HepG2 (cell line): ENCODE results near the gene SRSF3. TPM values are rescaled to one million over a fixed set of nuclear protein-coding genes. Genes with fewer than 3 reads are reported as not detected.

Experiments
- CCDC6 ChIP-seq: sonication (generic); formaldehyde crosslinking; IDR thresholded peaks from 2 replicates; pipeline ENCODE4 v1.8.1; 2022; ENCODE audit warnings: mild to moderate bottlenecking, missing genetic modification reagents, moderate library complexity
- EHMT2 ChIP-seq: fragments of 200-600 bp; sonication (generic); IDR thresholded peaks from 2 replicates; pipeline ENCODE4 v1.7.0; 2017; ENCODE audit warnings: antibody characterized with exemption, low read depth, low read length, borderline replicate concordance
- HDAC1 ChIP-seq: sonication (generic); formaldehyde crosslinking; IDR thresholded peaks from 2 replicates; pipeline ENCODE4 v1.5.1; 2020; ENCODE audit warnings: mild to moderate bottlenecking, missing genetic modification reagents
- JUN ChIP-seq: sonication (generic); formaldehyde crosslinking; IDR thresholded peaks from 2 replicates; pipeline ENCODE4 v1.4.0; 2020; ENCODE audit warnings: mild to moderate bottlenecking, missing genetic modification reagents
- LCORL ChIP-seq, 2 experiments: fragments of 450-650 bp in 1 of 2; sonication (generic) in 1 of 2; formaldehyde crosslinking in 1 of 2; IDR thresholded peaks; 2 replicates each; pipeline versions ENCODE4 v1.5.0 to v1.6.1; 2017 to 2020; ENCODE audit warnings: antibody characterized with exemption in 1 of 2, missing genetic modification reagents in 1 of 2
- NFATC3 ChIP-seq: sonication (generic); formaldehyde crosslinking; IDR thresholded peaks from 2 replicates; pipeline ENCODE4 v1.5.1; 2020; ENCODE audit warnings: mild to moderate bottlenecking, missing genetic modification reagents
- SOX13 ChIP-seq, 3 experiments: fragments of 450-650 bp in 1 of 3; sonication (generic) in 1 of 3; formaldehyde crosslinking in 1 of 3; IDR thresholded peaks in 2 of 3; conservative IDR thresholded peaks in 1 of 3; 2 replicates each; pipeline versions ENCODE4 v1.5.0 to v1.6.1; 2016 to 2020; ENCODE audit warnings: antibody characterized with exemption in 1 of 3, mild to moderate bottlenecking in 1 of 3, missing compliant biosample characterization in 1 of 3, missing genetic modification reagents in 1 of 3, moderate library complexity in 1 of 3
- XBP1 ChIP-seq: sonication (generic); formaldehyde crosslinking; IDR thresholded peaks from 2 replicates; pipeline ENCODE4 v1.5.0; 2020; ENCODE audit warnings: missing genetic modification reagents
- ZNF460 ChIP-seq: sonication (generic); formaldehyde crosslinking; IDR thresholded peaks from 2 replicates; pipeline ENCODE4 v1.5.1; 2020; ENCODE audit warnings: missing genetic modification reagents, mild to moderate bottlenecking, borderline replicate concordance
- ZNF547 ChIP-seq: sonication (generic); formaldehyde crosslinking; IDR thresholded peaks from 2 replicates; pipeline ENCODE4 v1.5.1; 2020; ENCODE audit warnings: mild to moderate bottlenecking, missing genetic modification reagents
- ZNF772 ChIP-seq: sonication (generic); formaldehyde crosslinking; IDR thresholded peaks from 2 replicates; pipeline ENCODE4 v1.5.0; 2020; ENCODE audit warnings: mild to moderate bottlenecking, missing genetic modification reagents
- polyA plus RNA-seq, 8 experiments: library from polyadenylated mRNA; depleted of rRNA in 3 of 8; stranded (reverse) in 7 of 8; unstranded in 1 of 8; fragments of >200 nt; fragmentation: Illumina TruSeq in 4 of 8; extraction: Trizol in 4 of 8; gene quantifications; 2 replicates each; pipeline versions ENCODE4 v1.2.1 to v1.2.3, GENCODE V29; 2011 to 2016; ENCODE audit warnings: low read depth in 4 of 8, missing spikeins in 1 of 8, mixed read lengths in 1 of 8; ENCODE audit not compliant: insufficient read depth in 1 of 8
- total RNA-seq, 5 experiments: library from RNA; depleted of rRNA; stranded (reverse); fragments of >200 nt; fragmentation: Illumina TruSeq; extraction: Trizol; gene quantifications; 2 replicates each; pipeline ENCODE4 v1.2.3, GENCODE V29; 2016; ENCODE audit warnings: low read depth in 1 of 5
- TF ChIP-seq, protein P1 (sequence below): sonication (generic); formaldehyde crosslinking; IDR thresholded peaks from 2 replicates; pipeline ENCODE4 v1.8.0; 2022; ENCODE audit warnings: low read depth, missing genetic modification reagents
- TF ChIP-seq, protein P2 (sequence below): sonication (generic); formaldehyde crosslinking; IDR thresholded peaks from 2 replicates; pipeline ENCODE4 v1.9.0; 2022; ENCODE audit warnings: missing genetic modification reagents, mild to moderate bottlenecking, borderline replicate concordance
- TF ChIP-seq, protein P3 (sequence below): sonication (generic); formaldehyde crosslinking; IDR thresholded peaks from 2 replicates; pipeline ENCODE4 v1.8.1; 2023; ENCODE audit warnings: mild to moderate bottlenecking, inconsistent platforms, moderate library complexity, missing genetic modification reagents, borderline replicate concordance
- TF ChIP-seq, protein P4 (sequence below): sonication (generic); formaldehyde crosslinking; conservative IDR thresholded peaks from 2 replicates; pipeline ENCODE4 v1.4.0; 2020; ENCODE audit warnings: mild to moderate bottlenecking, missing genetic modification reagents, moderate library complexity
- TF ChIP-seq, protein P5 (sequence below): sonication (generic); formaldehyde crosslinking; IDR thresholded peaks from 2 replicates; pipeline ENCODE4 v1.4.0; 2020; ENCODE audit warnings: missing genetic modification reagents
- TF ChIP-seq, protein P6 (sequence below): IDR thresholded peaks from 2 replicates; pipeline ENCODE4 v1.6.1; 2016; ENCODE audit warnings: missing biosample characterization, missing genetic modification reagents, low read depth

Gene SRSF3
- total and polyA plus RNA-seq, 2 of the 13 experiments (the other 11 are each of a cell fraction or from before 2014, with no cell fraction given), result 206 to 684 TPM

DNA sequence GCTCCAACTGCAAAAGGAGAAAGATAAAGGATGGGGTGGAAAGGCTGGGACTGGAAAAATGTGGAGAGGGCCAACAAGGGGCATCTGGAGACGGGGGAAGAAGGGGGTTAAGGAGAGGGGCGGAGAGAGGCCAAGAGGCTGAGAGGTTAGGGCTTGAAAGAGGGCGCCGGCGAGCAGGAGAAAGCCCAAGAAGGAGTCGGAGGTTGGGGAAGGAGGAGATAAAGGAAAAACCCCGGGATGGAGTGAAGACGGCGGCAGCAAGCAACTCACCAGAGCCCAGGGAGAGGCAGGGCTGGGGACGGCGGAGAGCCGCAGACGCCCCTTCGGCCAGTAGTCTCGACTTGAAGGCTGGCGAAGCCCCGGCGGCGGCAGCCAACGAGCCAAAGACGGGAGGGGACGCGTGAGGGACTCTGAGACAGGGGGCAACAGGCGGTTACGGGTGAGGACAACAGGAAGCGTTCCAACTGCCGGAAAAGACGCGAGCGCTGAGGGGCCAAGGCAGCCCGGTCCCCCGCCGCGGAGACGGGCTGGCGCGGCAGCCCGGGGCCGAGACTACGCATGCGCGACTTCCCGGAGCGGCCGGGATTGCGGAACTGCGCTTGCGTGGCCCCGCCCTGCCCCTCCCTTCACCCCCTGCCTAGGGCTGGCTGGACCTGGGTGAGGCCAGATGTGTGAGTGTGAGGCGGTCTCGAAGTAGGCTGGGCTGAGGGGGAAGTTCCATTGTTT lies 47.1 kb upstream of the SRSF3 start, which contains the start of gene STK38 (continued):
- TF ChIP-seq, protein P1, sequence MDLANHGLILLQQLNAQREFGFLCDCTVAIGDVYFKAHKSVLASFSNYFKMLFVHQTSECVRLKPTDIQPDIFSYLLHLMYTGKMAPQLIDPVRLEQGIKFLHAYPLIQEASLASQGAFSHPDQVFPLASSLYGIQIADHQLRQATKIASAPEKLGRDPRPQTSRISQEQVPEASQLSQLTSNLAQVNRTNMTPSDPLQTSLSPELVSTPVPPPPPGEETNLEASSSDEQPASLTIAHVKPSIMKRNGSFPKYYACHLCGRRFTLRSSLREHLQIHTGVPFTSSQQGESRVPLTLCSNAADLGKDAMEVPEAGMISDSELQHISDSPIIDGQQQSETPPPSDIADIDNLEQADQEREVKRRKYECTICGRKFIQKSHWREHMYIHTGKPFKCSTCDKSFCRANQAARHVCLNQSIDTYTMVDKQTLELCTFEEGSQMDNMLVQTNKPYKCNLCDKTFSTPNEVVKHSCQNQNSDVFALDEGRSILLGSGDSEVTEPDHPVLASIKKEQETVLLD (CRISPR knock-in tag), result no peak
- TF ChIP-seq, protein P2, sequence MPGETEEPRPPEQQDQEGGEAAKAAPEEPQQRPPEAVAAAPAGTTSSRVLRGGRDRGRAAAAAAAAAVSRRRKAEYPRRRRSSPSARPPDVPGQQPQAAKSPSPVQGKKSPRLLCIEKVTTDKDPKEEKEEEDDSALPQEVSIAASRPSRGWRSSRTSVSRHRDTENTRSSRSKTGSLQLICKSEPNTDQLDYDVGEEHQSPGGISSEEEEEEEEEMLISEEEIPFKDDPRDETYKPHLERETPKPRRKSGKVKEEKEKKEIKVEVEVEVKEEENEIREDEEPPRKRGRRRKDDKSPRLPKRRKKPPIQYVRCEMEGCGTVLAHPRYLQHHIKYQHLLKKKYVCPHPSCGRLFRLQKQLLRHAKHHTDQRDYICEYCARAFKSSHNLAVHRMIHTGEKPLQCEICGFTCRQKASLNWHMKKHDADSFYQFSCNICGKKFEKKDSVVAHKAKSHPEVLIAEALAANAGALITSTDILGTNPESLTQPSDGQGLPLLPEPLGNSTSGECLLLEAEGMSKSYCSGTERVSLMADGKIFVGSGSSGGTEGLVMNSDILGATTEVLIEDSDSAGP (CRISPR knock-in tag), result peak; percentile 90
- TF ChIP-seq, protein P3, sequence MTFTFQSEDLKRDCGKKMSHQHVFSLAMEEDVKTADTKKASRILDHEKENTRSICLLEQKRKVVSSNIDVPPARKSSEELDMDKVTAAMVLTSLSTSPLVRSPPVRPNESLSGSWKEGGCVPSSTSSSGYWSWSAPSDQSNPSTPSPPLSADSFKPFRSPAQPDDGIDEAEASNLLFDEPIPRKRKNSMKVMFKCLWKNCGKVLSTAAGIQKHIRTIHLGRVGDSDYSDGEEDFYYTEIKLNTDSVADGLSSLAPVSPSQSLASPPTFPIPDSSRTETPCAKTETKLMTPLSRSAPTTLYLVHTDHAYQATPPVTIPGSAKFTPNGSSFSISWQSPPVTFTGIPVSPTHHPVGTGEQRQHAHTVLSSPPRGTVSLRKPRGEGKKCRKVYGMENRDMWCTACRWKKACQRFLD (CRISPR knock-in tag), result 0 out of 2 replicates have a peak, but pooled peaks have one; percentile 73
- TF ChIP-seq ZNF772 (CRISPR knock-in tag) (no peak; the same call in none of the 2 replicates), CCDC6 (no peak), ZNF460 (CRISPR knock-in tag) (no peak), NFATC3 (CRISPR knock-in tag) (no peak), XBP1 (CRISPR knock-in tag) (no peak), HDAC1 (CRISPR knock-in tag) (peak; percentile 91), JUN (0 out of 2 replicates have a peak, but pooled peaks have one; percentile 25), SOX13 (IDR thresholded peaks at IDR 0.05) (peak; percentile 19; the same call in 1 of the 2 replicates), SOX13 (CRISPR knock-in tag; conservative IDR thresholded peaks at IDR 0.05 in 1 of 2, IDR thresholded peaks at IDR 0.05 in 1 of 2) (peak in 1 of 2 experiments; percentile 71; a peak in 1 of 4 replicates), EHMT2 (no peak), LCORL (IDR thresholded peaks at IDR 0.05) (no peak), LCORL (CRISPR knock-in tag; IDR thresholded peaks at IDR 0.05) (peak; percentile 42), ZNF547 (CRISPR knock-in tag) (0 out of 2 replicates have a peak, but pooled peaks have one; percentile 32)
- TF ChIP-seq, protein P4, sequence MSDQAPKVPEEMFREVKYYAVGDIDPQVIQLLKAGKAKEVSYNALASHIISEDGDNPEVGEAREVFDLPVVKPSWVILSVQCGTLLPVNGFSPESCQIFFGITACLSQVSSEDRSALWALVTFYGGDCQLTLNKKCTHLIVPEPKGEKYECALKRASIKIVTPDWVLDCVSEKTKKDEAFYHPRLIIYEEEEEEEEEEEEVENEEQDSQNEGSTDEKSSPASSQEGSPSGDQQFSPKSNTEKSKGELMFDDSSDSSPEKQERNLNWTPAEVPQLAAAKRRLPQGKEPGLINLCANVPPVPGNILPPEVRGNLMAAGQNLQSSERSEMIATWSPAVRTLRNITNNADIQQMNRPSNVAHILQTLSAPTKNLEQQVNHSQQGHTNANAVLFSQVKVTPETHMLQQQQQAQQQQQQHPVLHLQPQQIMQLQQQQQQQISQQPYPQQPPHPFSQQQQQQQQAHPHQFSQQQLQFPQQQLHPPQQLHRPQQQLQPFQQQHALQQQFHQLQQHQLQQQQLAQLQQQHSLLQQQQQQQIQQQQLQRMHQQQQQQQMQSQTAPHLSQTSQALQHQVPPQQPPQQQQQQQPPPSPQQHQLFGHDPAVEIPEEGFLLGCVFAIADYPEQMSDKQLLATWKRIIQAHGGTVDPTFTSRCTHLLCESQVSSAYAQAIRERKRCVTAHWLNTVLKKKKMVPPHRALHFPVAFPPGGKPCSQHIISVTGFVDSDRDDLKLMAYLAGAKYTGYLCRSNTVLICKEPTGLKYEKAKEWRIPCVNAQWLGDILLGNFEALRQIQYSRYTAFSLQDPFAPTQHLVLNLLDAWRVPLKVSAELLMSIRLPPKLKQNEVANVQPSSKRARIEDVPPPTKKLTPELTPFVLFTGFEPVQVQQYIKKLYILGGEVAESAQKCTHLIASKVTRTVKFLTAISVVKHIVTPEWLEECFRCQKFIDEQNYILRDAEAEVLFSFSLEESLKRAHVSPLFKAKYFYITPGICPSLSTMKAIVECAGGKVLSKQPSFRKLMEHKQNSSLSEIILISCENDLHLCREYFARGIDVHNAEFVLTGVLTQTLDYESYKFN (CRISPR knock-in tag), result peak; percentile 36; the same call in 1 of the 2 replicates
- TF ChIP-seq, protein P5, sequence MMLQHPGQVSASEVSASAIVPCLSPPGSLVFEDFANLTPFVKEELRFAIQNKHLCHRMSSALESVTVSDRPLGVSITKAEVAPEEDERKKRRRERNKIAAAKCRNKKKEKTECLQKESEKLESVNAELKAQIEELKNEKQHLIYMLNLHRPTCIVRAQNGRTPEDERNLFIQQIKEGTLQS (CRISPR knock-in tag), result no peak; the same call in 1 of the 2 replicates
- TF ChIP-seq, protein P6, sequence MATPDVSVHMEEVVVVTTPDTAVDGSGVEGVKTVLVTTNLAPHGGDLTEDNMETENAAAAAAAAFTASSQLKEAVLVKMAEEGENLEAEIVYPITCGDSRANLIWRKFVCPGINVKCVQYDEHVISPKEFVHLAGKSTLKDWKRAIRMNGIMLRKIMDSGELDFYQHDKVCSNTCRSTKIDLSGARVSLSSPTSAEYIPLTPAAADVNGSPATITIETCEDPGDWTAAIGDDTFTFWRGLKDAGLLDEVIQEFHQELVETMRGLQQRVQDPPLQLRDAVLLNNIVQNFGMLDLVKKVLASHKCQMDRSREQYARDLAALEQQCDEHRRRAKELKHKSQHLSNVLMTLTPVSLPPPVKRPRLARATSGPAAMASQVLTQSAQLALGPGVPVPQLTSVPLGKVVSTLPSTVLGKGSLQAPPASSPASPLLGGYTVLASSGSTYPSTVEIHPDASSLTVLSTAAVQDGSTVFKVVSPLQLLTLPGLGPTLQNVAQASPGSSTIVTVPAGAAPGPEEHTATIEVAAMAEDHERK (CRISPR knock-in tag), result no peak
